Trophoblast cell (in vitro differentiated cells and primary cell): ENCODE data around the gene CLDN24.

Experiments
- DNase-seq, 2 donors: peaks; one replicate each; pipeline ENCODE4 v3.0.0-alpha.2; 2016
- H2AFZ ChIP-seq: 2 replicates; pipeline ENCODE4 v1.6.1; 2013; ENCODE audit warnings: low read length, moderate library complexity, mild to moderate bottlenecking; ENCODE audit not compliant: insufficient read depth, poor library complexity
- H2AK5ac ChIP-seq: 2 replicates; pipeline ENCODE4 v1.6.1; 2013; ENCODE audit warnings: mild to moderate bottlenecking, low read length
- H2BK120ac ChIP-seq: 2 replicates; pipeline ENCODE4 v1.6.1; 2013; ENCODE audit warnings: low read length, mild to moderate bottlenecking, moderate library complexity; ENCODE audit not compliant: insufficient read depth, poor library complexity
- H2BK12ac ChIP-seq: 2 replicates; pipeline ENCODE4 v1.6.1; 2013; ENCODE audit warnings: mild to moderate bottlenecking, low read length, moderate library complexity
- H2BK5ac ChIP-seq: 2 replicates; pipeline ENCODE4 v1.6.1; 2013; ENCODE audit warnings: low read length, low read depth, moderate library complexity, mild to moderate bottlenecking; ENCODE audit not compliant: poor library complexity
- H3K14ac ChIP-seq: 2 replicates; pipeline ENCODE4 v1.6.1; 2013; ENCODE audit warnings: mild to moderate bottlenecking, low read length
- H3K18ac ChIP-seq: 2 replicates; pipeline ENCODE4 v1.6.1; 2013; ENCODE audit warnings: mild to moderate bottlenecking, low read length
- H3K23ac ChIP-seq: 2 replicates; pipeline ENCODE4 v1.6.1; 2013; ENCODE audit warnings: low read length
- H3K27ac ChIP-seq: 2 replicates; pipeline ENCODE4 v1.5.1; 2013; ENCODE audit warnings: low read depth, mild to moderate bottlenecking, inconsistent platforms, low read length, moderate library complexity
- H3K27me3 ChIP-seq: 2 replicates; pipeline ENCODE4 v1.6.1; 2013; ENCODE audit warnings: inconsistent platforms, mild to moderate bottlenecking, low read length, moderate library complexity; ENCODE audit not compliant: insufficient read depth
- H3K36me3 ChIP-seq, 2 experiments: 1 replicate in 1 of 2; 2 replicates in 1 of 2; pipeline ENCODE4 v1.6.1; 2013; ENCODE audit warnings: low read length in 2 of 2, mild to moderate bottlenecking in 2 of 2, moderate library complexity in 1 of 2; ENCODE audit not compliant: insufficient read depth in 2 of 2, control insufficient read depth in 1 of 2
- H3K4ac ChIP-seq: 2 replicates; pipeline ENCODE4 v1.6.1; 2013; ENCODE audit warnings: low read depth, mild to moderate bottlenecking, low read length, moderate library complexity
- H3K4me1 ChIP-seq, 2 experiments: 1 replicate in 1 of 2; 2 replicates in 1 of 2; pipeline ENCODE4 v1.6.1; 2013; ENCODE audit warnings: low read length in 2 of 2, mild to moderate bottlenecking in 2 of 2, moderate library complexity in 1 of 2; ENCODE audit not compliant: insufficient read depth in 2 of 2, control insufficient read depth in 1 of 2
- H3K4me2 ChIP-seq: 2 replicates; pipeline ENCODE4 v1.6.1; 2013; ENCODE audit warnings: inconsistent platforms, mild to moderate bottlenecking, low read length, moderate library complexity
- H3K4me3 ChIP-seq: 2 replicates; pipeline ENCODE4 v1.5.1; 2013; ENCODE audit warnings: mild to moderate bottlenecking, low read depth, low read length, inconsistent platforms
- H3K79me1 ChIP-seq: one replicate; pipeline ENCODE4 v1.6.1; 2013; ENCODE audit warnings: low read length
- H3K79me2 ChIP-seq: 2 replicates; pipeline ENCODE4 v1.6.1; 2013; ENCODE audit warnings: low read length, mild to moderate bottlenecking; ENCODE audit not compliant: control insufficient read depth, insufficient read depth, poor library complexity
- H3K9ac ChIP-seq: 2 replicates; pipeline ENCODE4 v1.6.1; 2013; ENCODE audit warnings: mild to moderate bottlenecking, low read length
- H3K9me3 ChIP-seq: 2 replicates; pipeline ENCODE4 v1.6.1; 2013; ENCODE audit warnings: low read depth, mild to moderate bottlenecking, control low read depth, inconsistent platforms, low read length; ENCODE audit not compliant: insufficient read depth
- H4K12ac ChIP-seq: 2 replicates; pipeline ENCODE4 v1.6.1; 2013; ENCODE audit warnings: low read depth, mild to moderate bottlenecking, low read length, moderate library complexity
- H4K8ac ChIP-seq: 2 replicates; pipeline ENCODE4 v1.6.1; 2013; ENCODE audit warnings: low read depth, mild to moderate bottlenecking, low read length, moderate library complexity
- H4K91ac ChIP-seq: one replicate; pipeline ENCODE4 v1.6.1; 2013; ENCODE audit warnings: low read depth, mild to moderate bottlenecking, low read length, moderate library complexity
- WGBS: extraction: QIAGEN DNeasy Blood & Tissue Kit; methylation state at CpG from one replicate; pipeline ENCODE4 v1.1.7; 2013; ENCODE audit warnings: missing lambda C conversion rate; ENCODE audit not compliant: insufficient read length, insufficient coverage; ENCODE audit errors: extremely low coverage; 5-methylcytosine and 5-hydroxymethylcytosine counted together

Gene CLDN24

DNA sequence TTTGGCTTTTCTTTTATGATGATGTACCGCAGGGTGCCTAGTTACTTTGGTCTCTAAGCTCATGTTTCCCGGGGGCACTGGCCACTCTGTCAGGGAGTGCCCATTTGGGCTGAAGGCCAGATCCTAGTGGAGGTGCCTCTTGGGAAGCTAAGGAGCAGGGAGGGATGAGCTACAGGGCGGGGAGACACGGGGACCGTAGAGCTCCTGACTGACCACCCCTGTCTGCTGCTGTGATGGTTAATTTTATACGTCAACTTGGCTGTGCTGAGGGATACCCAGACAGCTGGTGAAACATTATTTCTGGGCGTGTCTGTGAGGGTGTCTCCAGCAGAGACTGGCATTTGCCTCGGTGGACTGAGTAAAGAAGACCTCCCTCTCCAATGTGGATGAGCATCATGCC is 24.9 kb upstream of the CLDN24 start:
- no peaks in the 10 kb centered on the region for H3K79me2 ChIP-seq
- no peaks in the 10 kb centered on the region for H3K36me3 ChIP-seq
- H3K9ac ChIP-seq, result no peak overlapping the region
- H3K14ac ChIP-seq, result no peak overlapping the region
- H4K91ac ChIP-seq, result no peak overlapping the region
- no peak overlapping the region for H2AK5ac ChIP-seq
- no peak overlapping the region for H4K12ac ChIP-seq
- no peak overlapping the region for H3K27ac ChIP-seq
- H3K27me3 ChIP-seq, result no peaks in the 10 kb centered on the region
- WGBS, result no CpG with 5 or more reads among the region's 8 CpGs
- H3K4me1 ChIP-seq, result no peaks in the 10 kb centered on the region
- H3K18ac ChIP-seq, result no peak overlapping the region
- no peaks in the 10 kb centered on the region for H3K9me3 ChIP-seq
- DNase-seq, result no peak
- no peak overlapping the region for H4K8ac ChIP-seq
- no peak overlapping the region for H3K4ac ChIP-seq
- no peak overlapping the region for H3K4me3 ChIP-seq
- H2BK120ac ChIP-seq, result no peak overlapping the region
- no peak overlapping the region for H2AFZ ChIP-seq
- H2BK12ac ChIP-seq, result no peak overlapping the region
- no peak overlapping the region for H3K23ac ChIP-seq
- H3K4me2 ChIP-seq, result no peak overlapping the region
- no peaks in the 10 kb centered on the region for H3K79me1 ChIP-seq
- H2BK5ac ChIP-seq, result no peak overlapping the region

DNA sequence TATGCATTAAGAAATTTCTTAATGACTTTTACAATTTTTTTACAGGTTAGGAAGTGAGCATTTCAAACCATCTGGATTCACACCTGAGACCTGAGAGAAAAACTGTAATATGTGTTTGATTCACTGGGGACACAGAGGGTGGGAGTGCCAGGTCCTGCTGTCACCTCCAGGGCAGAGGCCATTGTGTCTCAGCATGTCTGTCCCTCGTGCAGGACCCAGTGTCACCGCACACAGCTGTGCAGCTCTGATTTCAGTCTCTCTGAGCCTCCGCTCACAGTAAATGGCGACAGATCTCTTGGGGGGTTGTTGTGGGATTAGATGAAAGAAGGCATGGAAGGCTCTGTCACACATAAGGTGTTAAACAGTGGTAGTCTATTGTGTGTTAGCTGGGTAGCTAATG is 23.0 kb upstream of the CLDN24 start:
- no peak overlapping the region for H3K9ac ChIP-seq
- no peak overlapping the region for H2BK12ac ChIP-seq
- no peak overlapping the region for H4K12ac ChIP-seq
- no peak overlapping the region for H3K14ac ChIP-seq
- H3K36me3 ChIP-seq, result no peaks in the 10 kb centered on the region
- H4K91ac ChIP-seq, result no peak overlapping the region
- no peak overlapping the region for H3K23ac ChIP-seq
- H3K4me1 ChIP-seq, result no peaks in the 10 kb centered on the region
- no peak overlapping the region for H2AFZ ChIP-seq
- H4K8ac ChIP-seq, result no peak overlapping the region
- H2BK5ac ChIP-seq, result no peak overlapping the region
- H3K18ac ChIP-seq, result no peak overlapping the region
- no peaks in the 10 kb centered on the region for H3K79me2 ChIP-seq
- DNase-seq, result no peak
- no peak overlapping the region for H3K27ac ChIP-seq
- H3K4ac ChIP-seq, result no peak overlapping the region
- no peak overlapping the region for H2BK120ac ChIP-seq
- no peak overlapping the region for H3K4me3 ChIP-seq
- no peak overlapping the region for H3K4me2 ChIP-seq
- H3K9me3 ChIP-seq, result no peaks in the 10 kb centered on the region
- no CpG with 5 or more reads among the region's 4 CpGs for whole genome bisulfite sequencing
- no peaks in the 10 kb centered on the region for H3K79me1 ChIP-seq
- H3K27me3 ChIP-seq, result no peaks in the 10 kb centered on the region
- H2AK5ac ChIP-seq, result no peak overlapping the region

DNA sequence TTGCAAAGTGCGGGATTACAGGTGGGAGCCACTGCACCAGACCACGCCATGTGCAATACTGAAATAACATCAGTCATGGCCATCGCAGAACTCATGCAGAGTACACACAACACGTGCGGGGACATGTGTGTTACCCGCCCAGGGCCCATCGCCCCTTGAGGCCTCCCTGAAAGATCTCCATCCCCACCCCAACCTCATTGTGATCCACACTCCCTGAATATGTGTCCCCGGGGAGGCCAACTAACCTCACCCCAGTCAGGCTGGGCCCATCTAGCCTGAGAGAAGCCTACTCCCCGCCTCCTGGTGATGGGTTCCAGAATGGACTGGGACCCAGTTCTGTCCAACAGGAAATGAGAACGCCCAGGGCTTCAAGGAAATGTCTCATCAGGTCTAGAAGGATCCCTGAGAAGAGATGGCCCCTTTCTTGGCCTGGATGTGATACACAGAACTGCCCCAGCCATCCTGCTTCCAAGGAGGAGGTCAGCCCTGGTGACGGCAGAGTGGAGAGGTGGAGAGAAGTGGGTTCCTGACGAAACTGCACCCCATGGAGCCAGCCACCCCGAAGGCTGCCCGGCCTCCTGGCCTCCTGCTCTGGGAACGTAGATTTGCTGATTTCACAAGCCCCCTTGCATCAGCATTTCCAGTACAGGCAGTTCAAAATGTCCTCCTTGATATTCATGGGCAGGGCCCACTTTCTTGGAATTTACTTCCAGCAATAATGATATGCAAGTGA is 22.5 kb upstream of the CLDN24 start:
- Histone ChIP-seq H3K27me3 (no peaks in the 10 kb centered on the region), H2BK120ac (no peak overlapping the region), H3K14ac (no peak overlapping the region), H3K36me3 (no peaks in the 10 kb centered on the region), H3K18ac (no peak overlapping the region), H2AFZ (no peak overlapping the region), H4K91ac (no peak overlapping the region), H2BK5ac (no peak overlapping the region), H4K8ac (no peak overlapping the region), H3K4me2 (no peak overlapping the region), H4K12ac (no peak overlapping the region), H2AK5ac (no peak overlapping the region), H3K9me3 (no peaks in the 10 kb centered on the region), H3K79me1 (no peaks in the 10 kb centered on the region), H3K4me1 (no peaks in the 10 kb centered on the region), H3K4ac (no peak overlapping the region), H3K27ac (no peak overlapping the region), H3K79me2 (no peaks in the 10 kb centered on the region), H3K23ac (no peak overlapping the region), H3K9ac (no peak overlapping the region), H2BK12ac (no peak overlapping the region), H3K4me3 (no peak overlapping the region)
- no peak for DNase-seq
- WGBS, result no CpG with 5 or more reads among the region's 15 CpGs

DNA sequence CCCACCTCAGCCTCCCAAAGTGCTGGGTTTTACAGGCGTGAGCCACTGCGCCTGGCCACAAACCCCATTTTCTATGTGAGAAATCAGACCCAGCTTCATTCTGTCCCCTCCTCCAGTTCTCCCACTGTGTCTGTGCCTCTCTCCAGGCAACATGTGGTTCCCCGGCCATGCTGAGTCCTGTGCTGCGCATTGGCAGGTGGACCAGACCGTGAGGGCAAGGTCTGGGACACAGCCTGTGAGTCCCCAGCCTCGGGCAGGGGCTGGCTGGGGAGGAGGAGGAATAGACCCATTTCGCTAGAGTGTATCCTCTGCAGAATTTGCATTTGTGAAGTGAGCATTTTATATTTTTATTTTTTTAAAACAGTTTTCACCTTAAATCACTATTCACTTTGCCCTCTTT is 21.5 kb upstream of the CLDN24 start:
- Histone ChIP-seq H2BK12ac (no peak overlapping the region), H3K27ac (no peak overlapping the region), H3K79me1 (no peaks in the 10 kb centered on the region), H3K36me3 (no peaks in the 10 kb centered on the region), H2AK5ac (no peak overlapping the region), H4K12ac (no peak overlapping the region), H3K4me2 (no peak overlapping the region), H3K4ac (no peak overlapping the region), H3K4me3 (no peak overlapping the region), H2BK5ac (no peak overlapping the region), H3K18ac (no peak overlapping the region), H4K8ac (no peak overlapping the region), H3K9ac (no peak overlapping the region), H3K4me1 (no peaks in the 10 kb centered on the region), H3K79me2 (no peaks in the 10 kb centered on the region), H2BK120ac (no peak overlapping the region), H3K23ac (no peak overlapping the region), H3K14ac (no peak overlapping the region), H3K27me3 (no peaks in the 10 kb centered on the region), H2AFZ (no peak overlapping the region), H3K9me3 (no peaks in the 10 kb centered on the region), H4K91ac (no peak overlapping the region)
- DNase-seq, result no peak
- no CpG with 5 or more reads among the region's 7 CpGs for WGBS
